ENCODE data around the gene BTNL9.
"Not testable (repeated sequence)": the region's sequence is repeated elsewhere in the genome, so short reads cannot be mapped to it uniquely, and the experiment has no call there.

BTNL9 gene

DNA sequence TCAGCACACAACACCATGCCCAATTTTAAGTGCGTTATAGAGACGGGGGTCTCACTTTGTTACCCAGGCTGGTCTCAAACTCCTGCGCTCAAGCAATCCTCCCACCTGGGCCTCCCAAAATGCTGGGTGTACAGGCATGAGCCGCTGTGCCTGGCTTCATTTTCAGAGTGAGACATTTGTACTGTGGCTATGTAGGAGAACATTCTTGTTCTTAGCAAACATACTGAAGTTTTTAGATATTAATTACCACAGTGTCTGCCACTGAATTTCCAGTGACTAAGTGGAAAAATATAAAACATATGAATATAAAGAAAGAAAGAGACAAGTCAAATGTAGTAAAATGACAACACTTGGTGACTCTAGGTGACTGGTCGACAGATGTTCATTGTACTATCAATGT, 20.9 kb downstream of the BTNL9 start:
- no peak for DNase-seq (ENCODE audit: low read depth in 2 of 3, low spot score in 1 of 3)

DNA sequence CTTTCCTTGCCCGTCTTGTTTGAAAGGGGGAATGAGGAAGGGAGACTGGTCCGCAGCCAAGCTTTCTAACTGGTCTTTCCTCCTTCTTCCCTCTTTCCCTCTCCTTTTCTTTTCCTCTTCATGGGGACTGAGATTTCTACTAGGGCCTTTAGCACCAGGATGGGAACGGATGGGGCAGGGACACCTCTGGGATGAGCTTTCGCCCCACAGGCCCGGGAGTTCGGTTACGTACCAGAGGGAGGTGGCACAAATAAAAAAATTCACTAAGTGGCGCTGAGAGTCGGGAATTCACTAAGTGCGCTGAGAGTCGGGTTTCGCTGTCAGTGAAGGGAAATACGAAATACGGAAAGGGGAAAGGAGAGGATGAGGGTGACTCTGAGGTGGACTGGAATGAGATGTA, 21.6 kb downstream of the BTNL9 start:
- DNase-seq (ENCODE audit: low read depth in 2 of 3, low spot score in 1 of 3), result no peak

DNA sequence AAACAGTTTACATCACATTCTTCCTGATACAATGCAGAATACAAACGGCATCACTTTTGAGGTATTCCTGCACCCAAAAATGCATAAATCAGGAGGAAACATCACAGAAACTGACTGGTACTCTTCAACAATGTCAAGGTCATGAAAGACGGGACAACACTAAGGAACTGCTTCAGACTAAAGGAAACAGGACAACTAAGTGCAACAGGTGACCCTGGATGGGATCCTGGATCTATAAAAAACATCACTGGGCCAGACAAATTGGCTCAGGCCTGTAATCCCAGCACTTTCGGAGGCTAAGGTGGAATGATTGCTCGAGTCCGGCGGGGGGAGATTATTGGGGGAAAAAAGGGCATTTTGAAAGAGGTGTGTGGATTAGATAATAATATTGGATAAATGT, 22.6 kb downstream of the BTNL9 start:
- no peak for DNase-seq (ENCODE audit: low read depth in 2 of 3, low spot score in 1 of 3)

DNA sequence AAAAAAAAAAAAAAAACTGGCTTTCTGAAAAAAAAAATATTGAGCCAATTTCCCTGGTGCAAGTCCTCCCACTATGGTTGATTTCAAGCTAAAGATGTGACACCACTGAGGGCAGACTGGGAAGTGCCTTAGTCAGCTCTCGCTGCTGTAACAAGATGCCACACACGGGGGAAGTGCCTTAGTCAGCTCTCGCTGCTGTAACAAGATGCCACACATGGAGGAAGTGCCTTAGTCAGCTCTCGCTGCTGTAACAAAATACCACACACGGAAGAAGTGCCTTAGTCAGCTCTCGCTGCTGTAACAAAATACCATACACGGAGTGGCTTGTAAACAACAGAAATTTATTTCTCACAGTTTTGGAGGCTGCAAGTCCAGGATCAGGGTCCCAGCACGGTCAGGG, 23.4 kb downstream of the BTNL9 start:
- DNase-seq (ENCODE audit: low read depth in 2 of 3, low spot score in 1 of 3), result no peak

DNA sequence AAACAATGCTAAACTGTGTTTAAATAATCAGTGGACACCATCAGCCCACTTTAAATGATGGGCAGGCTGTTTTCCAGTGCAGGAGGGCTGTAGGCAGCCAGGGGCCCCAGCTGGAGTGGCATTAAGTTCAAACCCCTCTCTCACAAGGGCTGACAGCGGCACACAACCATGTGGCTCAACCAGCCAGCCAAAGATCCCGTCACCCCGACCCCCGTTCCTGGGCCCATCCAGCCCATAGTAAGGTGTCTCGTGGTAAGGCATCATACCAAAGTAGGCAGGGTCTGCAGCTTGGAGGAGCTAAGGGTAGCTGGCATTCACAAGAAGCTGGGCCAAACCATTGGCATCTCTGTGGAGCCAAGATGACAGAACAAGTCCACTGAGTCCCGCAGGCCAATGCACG, 24.9 kb downstream of the BTNL9 start:
- DNase-seq (ENCODE audit: low read depth in 2 of 3, low spot score in 1 of 3), result no peak

DNA sequence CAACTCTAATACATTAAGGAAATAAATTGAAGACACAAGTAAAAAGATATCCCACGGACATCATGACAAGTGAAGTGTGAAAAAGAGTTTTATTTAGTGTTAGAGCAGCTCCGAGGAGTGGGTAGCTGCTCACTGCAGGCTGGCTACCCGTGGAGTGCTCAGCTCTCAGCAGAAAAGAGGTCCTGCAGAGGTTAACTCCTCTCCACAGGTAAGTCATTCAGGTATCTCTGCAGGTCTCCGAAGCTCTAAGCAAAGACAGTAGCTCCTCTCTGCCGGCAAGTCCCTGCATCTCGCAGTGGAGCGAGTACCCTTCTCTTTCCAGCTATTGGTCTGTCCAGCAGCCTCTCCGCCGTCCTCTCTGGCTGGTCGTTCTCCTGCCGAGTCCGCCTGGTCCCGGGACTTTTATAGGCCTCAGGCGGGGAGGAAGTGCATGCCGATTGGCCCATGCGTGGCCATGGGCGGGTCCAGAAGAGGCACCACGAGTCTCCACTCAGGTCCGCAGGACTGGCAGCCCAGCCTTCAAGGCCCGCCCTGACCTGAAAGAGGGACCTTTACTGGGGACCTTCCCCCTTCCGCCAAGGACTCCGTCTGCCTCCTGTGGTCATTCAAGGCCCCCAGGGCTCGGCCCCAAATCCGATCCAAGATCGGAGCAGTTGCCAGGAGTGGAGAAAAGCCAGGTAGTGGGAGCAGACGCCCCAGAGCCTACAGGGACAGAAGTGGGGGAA, 29.9 kb downstream of the BTNL9 start:
- no peak for DNase-seq (ENCODE audit: low read depth in 2 of 3, low spot score in 1 of 3)

DNA sequence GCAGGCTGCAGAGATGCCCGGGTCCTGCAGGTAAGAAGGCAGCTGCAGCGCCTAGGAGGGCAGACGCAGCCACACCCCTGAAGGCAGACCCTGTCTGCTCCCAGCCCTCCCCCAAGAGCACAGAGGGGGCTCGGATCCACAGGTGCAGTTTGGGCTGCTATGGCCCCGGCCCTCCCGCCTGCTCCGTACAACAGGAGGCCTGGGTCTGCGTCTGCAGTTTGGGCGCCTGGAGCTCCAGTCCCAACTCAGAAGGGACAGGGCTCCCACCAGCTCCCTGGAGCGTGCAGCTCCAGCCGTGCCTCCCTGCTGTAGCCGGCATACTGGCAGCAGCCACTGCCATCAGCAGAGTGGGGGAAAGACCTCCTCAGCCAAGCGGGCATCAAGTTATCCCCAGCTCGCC, 30.5 kb downstream of the BTNL9 start:
- DNase-seq (ENCODE audit: low read depth in 2 of 3, low spot score in 1 of 3), result no peak

DNA sequence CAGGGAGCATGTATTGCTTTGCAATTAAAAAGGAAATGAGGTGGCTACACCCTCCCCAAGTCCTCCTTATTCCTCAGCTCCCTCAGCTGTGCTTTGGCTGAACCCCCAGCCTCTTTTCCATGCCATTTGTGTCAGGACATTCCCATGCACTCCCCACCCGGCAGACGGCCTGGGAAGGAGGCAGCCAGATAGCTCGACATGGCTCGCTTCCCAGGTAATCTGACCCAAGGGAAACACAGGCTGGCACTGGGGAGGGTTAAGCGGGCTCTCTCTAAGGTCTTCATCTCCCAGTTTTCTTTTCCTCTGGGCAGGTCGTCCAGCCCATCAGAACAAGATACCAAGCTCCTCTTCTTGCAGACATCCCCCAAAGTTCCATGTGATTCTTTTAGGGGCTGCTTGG, 31.2 kb downstream of the BTNL9 start:
- DNase-seq (ENCODE audit: low read depth in 2 of 3, low spot score in 1 of 3), result no peak

DNA sequence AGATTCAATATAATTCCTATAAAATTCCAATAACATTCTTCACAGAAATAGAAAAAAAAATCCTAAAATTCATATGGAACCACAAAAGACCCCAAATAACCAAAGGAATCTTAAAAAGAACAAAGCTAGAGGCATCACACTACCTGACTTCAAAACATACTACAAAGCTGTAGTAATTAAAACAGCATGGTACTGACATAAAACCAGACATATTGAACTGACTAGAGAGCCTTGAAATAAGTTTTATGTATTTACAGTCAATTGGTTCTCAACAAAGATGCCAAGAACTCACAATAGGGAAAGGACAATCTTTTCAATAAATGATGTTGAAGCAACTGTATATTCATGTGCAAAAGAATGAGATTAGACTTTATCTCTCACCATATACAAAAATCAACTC, 36.9 kb downstream of the BTNL9 start:
- DNase-seq (ENCODE audit: low read depth in 2 of 3, low spot score in 1 of 3), result no peak

DNA sequence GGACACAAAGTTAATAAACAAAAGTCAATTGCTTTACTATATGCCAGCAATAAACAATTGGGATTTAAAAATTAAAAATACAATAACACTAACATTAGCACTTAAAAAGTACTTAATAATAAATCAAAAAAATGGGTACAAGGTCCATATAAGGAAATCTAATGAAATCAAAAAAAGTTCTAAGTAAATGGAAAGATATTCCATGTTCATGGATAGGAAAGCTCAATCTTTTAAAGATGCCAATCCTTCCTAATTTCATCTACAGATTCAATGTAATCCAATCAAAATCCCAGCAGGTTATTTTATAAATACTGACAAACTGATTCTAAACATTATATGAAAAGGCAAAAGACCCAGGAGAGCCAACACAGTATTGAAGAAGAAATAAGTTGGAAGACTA, 41.9 kb downstream of the BTNL9 start:
- DNase-seq (ENCODE audit: low read depth in 2 of 3, low spot score in 1 of 3), result no peak

DNA sequence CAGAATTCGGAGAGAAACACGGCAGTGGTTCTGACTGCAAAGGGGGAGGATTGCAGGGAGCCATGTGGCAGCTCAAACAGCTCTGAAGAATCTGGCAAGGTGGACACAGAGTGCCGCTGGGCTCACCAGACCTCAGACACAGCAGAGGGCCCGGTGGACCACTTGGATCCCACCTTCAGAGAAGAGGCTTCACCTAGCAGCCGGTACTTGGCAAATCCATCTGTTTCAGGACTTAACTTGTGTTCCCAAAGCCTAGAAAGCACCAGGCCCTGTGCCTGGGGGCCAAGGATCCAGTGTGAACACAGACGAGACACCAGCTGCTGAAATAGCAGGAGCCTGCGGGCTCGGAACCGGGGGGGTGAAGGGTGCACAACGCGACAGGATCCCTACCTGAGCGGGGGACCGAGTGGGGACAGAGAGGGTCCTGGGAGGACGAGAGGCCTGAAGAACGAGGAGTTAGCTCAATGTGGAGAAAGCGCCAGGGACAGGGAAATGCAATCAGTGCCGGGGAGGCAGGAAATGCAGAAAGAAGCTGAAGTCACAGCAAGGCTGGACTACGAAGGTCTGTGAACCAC, 44.6 kb downstream of the BTNL9 start:
- DNase-seq (ENCODE audit: low read depth in 2 of 3, low spot score in 1 of 3), result no peak

DNA sequence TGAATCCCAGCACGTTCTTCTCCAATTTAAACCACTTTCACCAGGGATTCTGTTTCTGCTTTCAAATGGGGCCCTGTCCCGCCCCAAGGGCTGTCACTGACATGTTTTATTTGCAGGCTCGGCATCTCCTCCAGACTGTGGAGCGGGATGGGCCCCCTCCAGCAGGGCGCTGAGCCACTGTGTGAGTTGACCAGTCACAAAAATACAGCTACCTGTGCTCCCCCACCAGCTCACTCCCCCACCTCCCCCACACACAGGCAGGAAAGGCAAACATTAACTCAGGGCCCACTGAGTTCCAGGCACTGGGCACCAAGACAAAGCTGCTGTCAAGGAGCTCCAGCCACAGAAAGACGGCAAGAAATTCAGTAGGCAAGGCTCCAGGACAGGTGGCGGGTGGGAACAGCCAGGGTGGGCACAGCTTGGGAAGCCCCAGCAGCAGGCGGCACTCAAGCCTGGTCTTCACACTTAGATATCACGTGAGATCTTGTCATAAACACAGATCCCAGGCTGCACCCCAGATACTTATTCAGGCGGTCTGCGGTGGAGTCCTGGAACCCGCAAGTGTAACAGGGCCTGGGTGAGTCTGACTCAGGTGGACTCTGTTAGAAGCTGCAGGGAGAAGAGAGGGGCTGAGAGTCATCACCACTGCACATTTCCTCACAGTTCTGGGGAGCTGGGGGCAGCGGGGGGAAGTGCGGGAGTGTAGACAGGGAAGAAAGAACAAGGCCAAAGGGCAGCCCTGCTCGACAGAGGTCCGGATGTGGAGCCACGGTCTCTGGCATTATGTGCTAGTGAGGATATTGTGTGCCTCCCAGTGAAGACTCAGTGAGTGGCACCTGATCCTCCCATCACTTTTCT, 46.2 kb downstream of the BTNL9 start:
- DNase-seq (ENCODE audit: low read depth in 2 of 3, low spot score in 1 of 3), result no peak

DNA sequence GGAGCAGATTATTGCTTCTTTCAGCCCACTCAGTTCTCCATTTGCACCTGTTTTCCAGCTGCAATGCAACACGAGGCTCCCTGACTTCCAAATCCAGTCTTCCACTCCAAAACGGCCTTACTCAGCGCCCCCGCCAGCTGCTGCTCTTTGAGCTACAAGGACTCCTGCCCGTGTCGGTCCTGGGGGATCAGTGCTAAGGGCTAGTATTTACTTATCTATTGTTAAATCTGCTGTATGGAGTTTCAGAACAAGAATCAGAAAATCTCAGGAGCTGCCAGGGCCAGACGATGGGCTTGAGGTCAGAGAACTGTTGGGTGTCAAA, 46.8 kb downstream of the BTNL9 start:
- no peak for DNase-seq (ENCODE audit: low read depth in 2 of 3, low spot score in 1 of 3)

DNA sequence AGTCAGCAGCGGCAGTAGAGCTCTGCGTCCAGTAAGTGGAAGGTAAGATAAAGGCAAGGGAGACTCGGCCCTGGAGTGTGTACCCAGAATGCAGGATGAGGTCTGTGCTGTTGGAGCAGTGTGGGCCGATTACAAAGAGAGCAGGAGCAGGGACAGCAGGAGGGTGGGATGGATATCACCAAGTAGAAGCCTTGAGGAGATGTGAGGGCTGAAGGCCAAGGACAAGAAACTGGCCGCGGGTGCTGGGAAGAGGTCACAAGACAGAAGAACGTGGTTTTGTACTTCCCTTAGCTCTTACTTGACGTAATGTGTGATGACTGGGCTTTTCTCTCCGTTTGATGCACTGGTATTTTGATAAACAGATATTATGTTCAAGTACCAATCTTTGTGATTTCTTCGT, 47.2 kb downstream of the BTNL9 start:
- DNase-seq (ENCODE audit: low read depth in 2 of 3, low spot score in 1 of 3), result no peak

DNA sequence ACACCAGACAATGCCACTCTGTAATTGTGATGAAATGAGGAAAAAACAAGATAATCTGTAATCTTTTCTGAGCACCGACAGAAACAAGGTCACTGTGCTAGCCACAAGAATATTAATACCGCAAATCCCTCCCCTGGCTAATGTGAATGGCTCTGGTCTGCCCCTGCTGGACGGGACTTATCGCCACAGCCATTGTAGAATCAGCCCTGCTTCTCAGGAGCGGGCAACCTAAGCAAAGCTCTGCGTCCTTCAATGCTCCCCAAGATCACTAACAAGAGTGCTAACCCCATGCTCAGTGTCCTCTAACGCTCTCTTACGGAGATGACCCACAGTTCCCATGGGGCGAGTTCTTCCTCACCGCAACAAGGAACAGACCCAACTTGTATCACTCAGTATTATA, 48.2 kb downstream of the BTNL9 start:
- no peak for DNase-seq (ENCODE audit: low read depth in 2 of 3, low spot score in 1 of 3)

DNA sequence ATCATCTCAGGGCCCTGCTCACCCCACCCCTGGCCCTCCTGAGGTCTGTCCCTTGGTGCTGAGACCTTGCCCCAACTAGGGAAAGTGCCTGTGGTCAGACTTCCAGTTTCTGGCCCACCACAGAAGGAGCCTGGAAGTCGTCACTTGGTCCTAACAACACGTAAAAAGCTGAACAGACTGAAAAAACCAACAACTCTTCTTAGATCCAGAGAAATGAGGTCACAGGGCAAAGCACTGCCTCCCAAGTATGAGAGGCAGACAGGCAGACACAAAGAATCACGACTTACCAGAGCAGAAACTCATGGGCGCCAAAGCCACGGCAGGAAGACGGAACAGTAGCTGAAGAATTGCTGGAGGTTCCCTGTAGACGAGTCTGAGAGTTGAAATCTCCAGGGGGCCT, 52.4 kb downstream of the BTNL9 start:
- DNase-seq (ENCODE audit: low read depth in 2 of 3, low spot score in 1 of 3), result no peak

DNA sequence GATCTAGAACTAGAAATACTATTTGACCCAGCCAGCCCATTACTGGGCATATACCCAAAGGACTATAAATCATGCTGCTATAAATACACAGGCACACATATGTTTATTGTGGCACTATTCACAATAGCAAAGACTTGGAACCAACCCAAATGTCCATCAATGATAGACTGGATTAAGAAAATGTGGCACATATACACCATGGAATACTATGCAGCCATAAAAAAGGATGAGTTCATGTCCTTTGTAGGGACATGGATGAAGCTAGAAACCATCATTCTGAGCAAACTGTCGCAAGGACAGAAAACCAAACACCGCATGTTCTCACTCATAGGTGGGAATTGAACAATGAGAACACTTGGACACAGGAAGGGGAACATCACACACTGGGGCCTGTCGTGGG, 55.1 kb downstream of the BTNL9 start:
- DNase-seq (ENCODE audit: low read depth in 2 of 3, low spot score in 1 of 3), result not testable (repeated sequence)

DNA sequence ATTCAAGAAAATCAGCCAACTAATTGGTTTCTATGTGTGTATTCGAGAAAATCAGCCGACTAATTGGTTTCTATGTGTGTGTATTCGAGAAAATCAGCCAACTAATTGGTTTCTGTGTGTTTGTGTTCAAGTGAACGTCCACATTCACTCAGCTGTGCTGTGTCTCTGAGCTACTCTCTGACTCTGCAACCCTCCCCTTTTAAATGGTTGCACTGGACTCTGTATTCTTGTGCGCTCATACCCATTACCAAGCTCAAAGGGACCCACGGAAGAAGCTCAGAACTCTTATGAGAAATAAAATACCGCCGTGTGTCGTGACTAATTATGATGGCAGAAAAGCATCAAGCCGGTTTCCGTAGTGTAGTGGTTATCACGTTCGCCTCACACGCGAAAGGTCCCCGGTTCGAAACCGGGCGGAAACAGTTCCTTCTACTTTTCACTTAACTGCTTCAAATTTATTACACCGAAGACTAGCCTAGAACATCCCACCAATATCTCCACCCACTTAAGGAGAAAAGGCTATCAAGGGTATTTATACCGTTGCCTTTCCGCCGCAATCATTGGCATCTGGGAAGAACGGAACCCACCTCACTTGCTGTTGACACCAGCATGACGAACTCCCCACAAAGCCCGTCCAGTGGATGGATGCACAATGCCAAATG, 56.8 kb downstream of the BTNL9 start:
- not testable (repeated sequence) for DNase-seq (ENCODE audit: low read depth in 2 of 3, low spot score in 1 of 3)

DNA sequence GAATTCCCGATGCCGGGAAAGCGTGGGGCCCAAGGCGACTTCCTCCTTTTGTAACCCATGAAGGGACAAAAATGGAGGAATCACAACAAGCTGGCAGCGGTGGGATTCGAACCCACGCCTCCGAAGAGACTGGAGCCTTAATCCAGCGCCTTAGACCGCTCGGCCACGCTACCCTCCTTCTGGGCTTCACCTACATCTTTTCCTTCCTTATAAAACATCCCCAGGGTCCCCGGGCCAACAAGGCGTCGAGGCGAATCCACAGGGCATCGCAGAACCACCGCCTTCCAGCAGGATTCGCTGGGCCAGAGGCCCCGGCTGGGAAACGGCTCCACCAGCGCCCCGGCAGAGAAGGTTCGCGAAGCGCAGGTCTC, 57.3 kb downstream of the BTNL9 start:
- DNase-seq (ENCODE audit: low read depth in 2 of 3, low spot score in 1 of 3), result not testable (repeated sequence)

DNA sequence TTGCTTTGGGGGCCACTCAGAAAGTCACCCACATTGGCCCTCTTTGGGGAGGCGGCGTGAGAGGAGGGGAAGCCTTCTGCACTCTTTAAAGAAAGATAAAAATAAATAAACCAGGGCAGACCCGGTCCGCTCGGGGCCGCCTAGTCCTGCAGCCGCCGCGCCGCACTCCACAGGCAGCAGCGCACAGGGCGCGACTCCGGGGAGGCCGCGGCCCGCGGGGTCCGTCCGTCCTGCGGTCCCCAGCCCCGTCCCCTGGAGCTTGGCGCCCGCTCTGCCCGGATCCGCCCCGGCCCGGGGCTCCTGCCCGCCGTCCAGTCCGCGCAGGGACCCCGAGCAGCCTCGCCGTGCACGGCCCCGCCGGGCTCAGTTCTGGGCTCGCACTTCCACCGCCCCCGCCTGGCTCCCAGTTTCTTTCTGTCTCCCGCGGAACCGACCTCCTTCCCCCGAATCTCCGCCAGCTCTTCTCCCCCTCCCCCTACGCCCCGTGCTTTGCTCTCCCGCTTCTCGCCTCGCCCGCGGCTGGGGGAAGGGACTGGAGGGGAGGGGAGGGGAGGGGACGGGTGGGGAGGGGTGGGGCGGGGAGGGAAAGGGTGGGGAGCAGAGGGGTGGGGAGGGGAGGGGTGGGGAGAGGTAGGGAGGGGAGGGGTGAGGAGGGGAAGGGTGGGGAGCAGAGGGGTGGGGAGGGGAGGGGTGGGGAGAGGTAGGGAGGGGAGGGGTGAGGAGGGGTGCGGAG, 57.9 kb downstream of the BTNL9 start:
- not testable (repeated sequence) for DNase-seq (ENCODE audit: low read depth in 2 of 3, low spot score in 1 of 3)
